HG03097 (cell line): ENCODE measurements around the gene ZMAT5.

Experiments
- ATAC-seq: cut with Tn5 transposase; IDR thresholded peaks from one replicate; pipeline ENCODE4 v1.9.1; 2021; ENCODE audit not compliant: unreplicated experiment, low FRiP score

Gene ZMAT5, protein sequence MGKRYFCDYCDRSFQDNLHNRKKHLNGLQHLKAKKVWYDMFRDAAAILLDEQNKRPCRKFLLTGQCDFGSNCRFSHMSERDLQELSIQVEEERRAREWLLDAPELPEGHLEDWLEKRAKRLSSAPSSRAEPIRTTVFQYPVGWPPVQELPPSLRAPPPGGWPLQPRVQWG

GRCh38 chr22:29766632-29767170 is at the start of gene ZMAT5:
Gene ZMAT5 (minus strand): TSS chr22:29767007. CDS start chr22:29748544, 18,463 bp downstream.
- ATAC-seq = peak; percentile 88

GRCh38 chr22:29816539-29816938 is 49.7 kb upstream of the ZMAT5 start:
- no peak for ATAC-seq

GRCh38 chr22:29816128-29816527 is 49.3 kb upstream of the ZMAT5 start:
- ATAC-seq = no peak

DNA sequence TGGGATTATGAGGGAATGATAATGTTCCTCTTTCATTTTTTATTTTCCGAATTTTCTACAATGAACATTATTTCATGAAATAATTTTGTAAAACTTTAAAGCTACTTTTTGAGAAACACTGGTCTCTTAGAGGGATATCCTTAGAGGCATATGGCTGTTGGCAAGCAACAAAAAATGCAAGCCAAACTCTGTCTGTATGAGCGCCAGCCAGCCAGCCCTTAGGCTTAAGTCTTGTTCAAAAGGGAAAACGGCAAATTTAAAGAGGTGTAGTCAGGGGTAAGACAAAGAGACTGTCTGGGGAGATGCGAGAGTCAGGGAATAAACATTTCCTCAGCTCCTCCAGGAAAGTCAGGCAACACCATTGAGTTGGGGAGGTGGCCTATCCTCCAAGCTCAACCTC is 48.8 kb upstream of the ZMAT5 start:
- ATAC-seq = no peak

DNA sequence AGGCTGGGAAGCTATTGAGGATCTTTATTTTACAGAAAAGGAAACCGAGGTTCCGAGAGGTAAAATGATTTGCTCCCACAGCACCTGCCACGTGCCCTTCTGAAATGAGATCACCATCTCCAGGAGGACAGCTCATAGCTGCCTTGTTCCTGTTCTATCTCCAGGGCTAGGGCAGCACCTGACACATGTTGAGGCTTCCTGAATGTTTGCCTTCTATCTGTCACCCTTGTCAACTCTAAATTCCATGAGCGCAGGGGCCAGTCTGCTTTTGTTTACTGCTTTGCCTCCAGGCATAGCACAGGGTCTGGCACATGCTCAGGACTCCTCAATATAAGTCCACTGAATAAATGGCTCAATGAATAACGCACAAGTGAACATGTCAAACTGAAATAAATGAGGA is 47.2 kb upstream of the ZMAT5 start:
- no peak for ATAC-seq

DNA sequence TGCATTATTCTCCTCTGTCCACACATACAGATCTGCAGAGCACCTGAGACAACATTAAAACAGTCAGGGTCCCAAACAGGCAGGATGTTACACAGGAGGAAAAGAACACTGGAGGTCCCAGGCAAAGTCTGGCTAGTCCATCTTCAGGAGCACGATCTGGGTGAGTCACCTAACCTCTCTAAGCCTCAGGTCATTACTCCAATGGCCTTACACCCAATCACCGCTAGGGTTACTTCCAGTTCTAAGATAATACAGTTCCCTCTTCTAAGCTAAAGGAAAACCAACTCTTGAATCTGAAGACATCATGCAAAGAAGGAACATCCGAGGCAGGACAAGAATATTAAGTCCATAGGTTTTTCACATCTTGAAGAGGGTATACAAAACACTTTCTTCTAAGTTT is 46.8 kb upstream of the ZMAT5 start:
- ATAC-seq = no peak

DNA sequence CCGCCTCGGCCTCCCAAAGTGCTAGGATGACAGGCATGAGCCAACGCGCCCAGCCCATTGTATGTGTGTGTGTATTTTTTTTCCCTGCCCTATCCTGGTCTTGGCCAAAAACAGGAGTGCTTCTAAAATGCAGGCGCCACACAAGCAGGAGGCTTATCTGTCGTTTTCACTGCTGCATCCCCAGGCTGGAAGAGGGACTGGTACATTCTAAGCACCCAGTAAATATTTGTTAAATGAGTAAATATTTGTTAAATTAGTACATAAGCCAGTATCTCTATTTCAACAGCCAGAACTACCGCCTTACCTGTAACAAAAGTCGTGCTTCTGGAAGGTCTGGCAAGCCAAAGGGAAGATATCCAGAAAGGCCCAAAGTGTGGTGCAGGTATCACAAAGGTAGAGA is 46.3 kb upstream of the ZMAT5 start:
- ATAC-seq = no peak

DNA sequence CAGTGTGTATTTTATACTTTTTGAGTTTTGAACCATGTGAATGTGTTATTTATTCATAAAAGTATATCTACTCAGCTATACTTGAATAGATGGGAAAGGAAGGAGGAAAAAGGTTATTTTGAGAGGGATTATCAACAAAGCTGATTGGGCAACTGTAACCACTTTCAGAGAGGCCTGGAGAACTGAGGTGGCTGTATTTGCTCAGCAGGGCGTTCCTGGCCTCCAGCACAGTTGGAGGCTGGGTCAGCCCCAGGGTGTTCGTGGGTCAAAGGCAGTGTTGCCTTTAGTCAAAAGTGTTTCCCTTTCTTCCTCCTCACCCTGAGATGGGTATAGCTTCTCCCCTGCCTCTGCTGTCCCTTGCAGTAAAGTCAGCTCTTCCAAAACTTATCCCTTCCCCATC is 44.6 kb upstream of the ZMAT5 start:
- no peak for ATAC-seq

- ATAC-seq = no peak
Measured at GRCh38 chr22:29810216-29810615, 43.4 kb upstream of the ZMAT5 start.

GRCh38 chr22:29806196-29806595 is 39.4 kb upstream of the ZMAT5 start:
- ATAC-seq = no peak

DNA sequence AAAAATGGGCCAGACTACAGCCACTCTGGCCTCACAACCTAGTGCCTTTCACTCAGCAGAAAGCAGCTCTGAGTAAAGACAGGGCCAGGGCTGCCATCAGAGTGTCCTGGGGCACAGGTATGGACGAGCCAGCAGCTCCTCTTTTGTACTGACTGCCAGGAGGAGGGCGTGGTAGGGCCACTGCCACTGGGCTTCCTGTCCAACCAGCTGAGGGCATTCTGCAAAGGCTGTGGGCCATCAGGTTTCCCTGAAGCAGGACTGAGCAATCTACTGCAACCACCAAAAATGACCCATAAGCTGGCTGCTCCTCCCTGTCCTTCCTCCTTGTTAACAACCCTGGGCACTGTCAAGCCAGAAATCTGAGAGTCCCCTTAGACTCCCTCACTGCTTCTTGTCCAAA is 38.2 kb upstream of the ZMAT5 start:
- no peak for ATAC-seq

DNA sequence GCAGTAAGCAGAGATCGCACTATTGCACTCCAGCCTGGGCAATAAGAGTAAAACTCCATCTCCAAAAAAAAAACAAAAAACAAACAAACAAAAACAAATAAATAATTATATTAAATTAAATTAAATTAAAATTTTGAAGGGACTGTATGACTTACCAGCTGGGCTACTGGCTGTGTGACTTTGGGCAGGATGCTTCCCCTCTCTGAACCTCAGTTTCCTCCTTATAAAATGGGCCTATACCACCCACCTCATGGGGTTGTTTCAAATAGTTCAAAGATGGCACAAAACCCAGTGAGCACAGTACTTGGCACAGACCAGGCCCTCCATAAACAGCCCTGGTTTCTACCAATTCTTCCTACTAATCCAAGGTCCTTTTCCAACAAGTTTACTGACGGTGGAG is 36.4 kb upstream of the ZMAT5 start:
- ATAC-seq = no peak

GRCh38 chr22:29801796-29802195 is 35.0 kb upstream of the ZMAT5 start:
- ATAC-seq = no peak

DNA sequence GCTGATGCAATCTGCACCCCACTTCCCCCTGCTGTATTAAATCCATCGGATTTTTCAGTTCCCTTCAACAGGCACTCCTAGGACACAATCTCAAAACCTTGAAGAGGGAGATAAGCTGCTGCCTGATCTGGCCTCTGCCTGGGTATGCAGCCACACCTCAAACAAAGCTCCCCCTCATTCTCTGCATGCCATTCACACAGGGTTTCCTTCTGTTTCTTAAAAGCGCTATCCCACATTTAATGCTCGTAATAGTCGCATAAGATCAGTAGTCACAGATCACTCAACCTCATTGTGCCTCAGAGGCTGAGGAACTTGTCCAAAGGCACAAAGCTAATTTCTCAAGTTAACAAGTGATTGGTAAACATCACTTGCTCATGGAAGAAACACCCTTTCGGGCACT is 34.3 kb upstream of the ZMAT5 start:
- no peak for ATAC-seq

DNA sequence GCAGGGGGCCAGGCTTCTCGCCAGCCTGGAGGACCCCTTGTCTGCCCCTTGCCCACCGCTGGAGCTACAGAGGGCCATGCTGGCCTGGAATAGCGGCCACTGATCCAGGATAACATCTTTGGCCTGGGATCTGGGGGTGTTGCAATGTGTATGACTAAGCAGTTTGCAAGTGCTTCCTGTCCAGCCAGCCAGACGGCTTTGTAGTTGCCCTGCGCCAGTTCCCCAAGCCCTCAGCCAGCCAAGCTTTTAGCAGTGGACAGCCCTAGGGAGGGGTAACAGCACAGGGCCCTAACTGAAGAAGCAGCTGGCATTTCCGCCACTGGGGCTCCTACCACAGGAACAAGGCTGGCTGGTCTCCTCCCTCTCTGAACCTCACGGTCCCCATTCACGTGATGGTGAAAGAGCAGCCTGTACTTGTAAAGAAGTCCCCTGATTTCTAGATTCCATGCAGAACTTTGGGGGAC is 32.4 kb upstream of the ZMAT5 start:
- ATAC-seq = no peak

DNA sequence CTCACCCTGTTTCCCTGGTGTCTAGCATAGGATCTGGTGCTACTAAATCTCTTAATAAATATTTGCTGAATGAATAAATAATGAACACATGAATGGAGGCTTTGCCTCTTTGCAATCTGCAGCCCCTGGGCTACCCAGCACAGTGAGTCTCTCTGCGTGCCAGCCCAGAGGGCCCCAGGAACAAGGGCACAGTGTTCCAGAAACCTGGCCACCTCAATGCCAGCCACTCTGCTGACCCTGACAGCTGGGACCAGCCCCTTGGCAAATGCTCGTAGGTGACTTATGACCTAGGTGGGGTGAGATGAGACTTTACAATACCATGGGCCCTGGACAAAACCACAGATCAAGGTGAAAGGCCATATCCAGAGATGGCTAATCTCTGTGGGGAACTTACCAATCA is 32.0 kb upstream of the ZMAT5 start:
- ATAC-seq = no peak

- no peak for ATAC-seq
Measured at GRCh38 chr22:29798318-29798717, 31.5 kb upstream of the ZMAT5 start.

DNA sequence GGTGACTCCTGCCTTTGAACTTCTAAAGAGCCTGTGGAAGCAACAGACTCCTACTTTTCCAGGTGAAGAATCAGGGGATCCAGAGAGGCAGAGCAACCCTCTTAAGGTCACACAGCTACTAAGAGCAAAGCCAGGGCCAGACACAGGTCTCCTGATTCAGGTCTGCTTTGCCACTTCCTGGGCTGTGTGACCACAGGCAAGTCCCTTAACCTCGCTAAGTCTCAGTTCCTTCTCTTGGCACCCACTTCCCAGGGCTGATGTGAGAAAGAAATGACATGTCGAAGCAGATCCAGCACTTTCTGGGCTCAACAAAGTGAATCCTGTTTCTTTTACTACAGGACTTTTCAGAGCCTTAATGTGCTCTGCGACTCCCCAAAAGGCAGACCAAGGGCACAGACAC is 30.5 kb upstream of the ZMAT5 start:
- ATAC-seq = peak; percentile 49

- ATAC-seq = no peak
Measured at GRCh38 chr22:29795663-29796062, 28.9 kb upstream of the ZMAT5 start.

DNA sequence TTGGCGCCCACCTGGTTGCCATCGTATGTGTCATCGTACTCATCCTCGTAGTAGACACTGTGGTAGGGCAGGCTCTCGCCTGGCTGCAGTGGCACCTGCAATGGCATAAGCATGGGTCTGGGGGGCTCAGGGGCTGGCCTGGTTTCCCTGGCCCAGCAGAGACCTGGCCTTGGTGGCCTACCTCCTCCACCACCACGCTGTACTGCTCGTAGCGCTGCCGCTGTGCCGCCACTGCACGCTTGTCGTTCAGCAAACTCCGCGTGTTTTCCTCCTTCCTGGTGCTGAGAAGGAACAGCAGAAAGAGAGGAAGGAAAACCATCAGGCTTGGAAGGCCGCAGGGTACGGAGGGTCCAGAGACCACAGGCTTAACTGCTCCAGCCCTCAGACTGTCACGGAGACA is 26.6 kb upstream of the ZMAT5 start:
- ATAC-seq = no peak

- ATAC-seq = no peak
Measured at GRCh38 chr22:29790061-29790460, 23.3 kb upstream of the ZMAT5 start.

DNA sequence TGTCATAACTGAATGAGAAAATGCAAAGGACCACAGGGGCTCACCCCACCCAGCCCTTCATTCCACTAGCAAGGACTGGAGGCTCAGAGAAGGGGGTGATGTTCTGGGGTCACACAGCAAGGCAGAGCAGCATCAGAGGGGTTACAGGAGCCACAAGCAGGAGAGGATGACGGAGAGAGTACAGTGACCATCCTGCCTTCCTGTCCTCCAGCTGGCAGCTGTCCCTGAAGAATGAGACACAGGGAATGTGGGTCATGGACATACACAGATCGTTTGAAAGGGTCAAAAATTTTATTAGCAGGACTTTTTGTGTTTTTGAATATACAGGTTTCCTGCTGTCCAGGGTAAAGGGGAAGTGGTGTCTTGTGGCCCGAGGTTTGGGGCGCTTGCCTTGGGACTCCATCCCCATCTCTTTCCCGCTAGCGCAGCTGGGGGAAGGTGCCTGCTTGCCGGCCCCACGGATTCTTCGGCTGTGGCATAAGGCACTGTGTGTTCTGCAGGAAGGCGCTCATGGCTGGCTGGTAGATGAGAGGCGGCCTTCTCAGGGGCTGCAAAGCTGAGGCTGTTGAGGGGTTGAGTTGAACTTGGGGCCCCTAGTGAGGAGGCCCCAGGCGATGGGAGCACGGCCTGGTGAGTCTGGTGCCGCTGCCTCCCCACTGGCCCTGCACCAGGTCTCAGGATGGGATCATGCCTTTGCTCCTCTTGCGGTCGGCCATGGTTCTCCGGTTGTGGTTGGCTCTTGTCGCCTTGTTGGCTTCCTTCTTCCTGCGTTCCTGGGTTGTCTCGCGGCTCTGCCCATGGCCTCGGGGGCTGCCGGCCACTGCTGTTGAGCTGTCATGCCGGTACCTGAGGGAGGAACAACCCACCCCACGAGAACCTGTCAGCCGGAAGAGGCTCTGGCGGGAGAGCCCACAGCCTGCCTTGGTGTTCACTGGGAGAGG is 21.8 kb upstream of the ZMAT5 start:
- ATAC-seq = no peak
